HG03469 (cell line): ENCODE results near the gene NFYB.
"Not testable (repeated sequence)": the region's sequence is repeated elsewhere in the genome, so short reads cannot be mapped to it uniquely, and the experiment has no call there.

ENCODE experiments used
- ATAC-seq: cut with Tn5 transposase; IDR thresholded peaks from one replicate; pipeline ENCODE4 v1.9.1; 2021; ENCODE audit warnings: mild to moderate bottlenecking, moderate library complexity, moderate number of reproducible peaks; ENCODE audit not compliant: unreplicated experiment

Gene NFYB

GRCh38 chr12:104163028-104163427 is 25.0 kb upstream of the NFYB start:
- ATAC-seq = not testable (repeated sequence)

GRCh38 chr12:104155711-104156555 is 17.9 kb upstream of the NFYB start:
- no peak for ATAC-seq

- no peak for ATAC-seq
Measured at GRCh38 chr12:104154806-104155205, 16.8 kb upstream of the NFYB start.

GRCh38 chr12:104154286-104154685 is 16.3 kb upstream of the NFYB start:
- no peak for ATAC-seq

GRCh38 chr12:104152685-104153241 is 14.8 kb upstream of the NFYB start:
- no peak for ATAC-seq

- ATAC-seq = no peak
Measured at GRCh38 chr12:104150416-104150815, 12.4 kb upstream of the NFYB start.

GRCh38 chr12:104147346-104147745 is 9.3 kb upstream of the NFYB start:
- no peak for ATAC-seq

- no peak for ATAC-seq
Measured at GRCh38 chr12:104143918-104144317, 5.9 kb upstream of the NFYB start.

GRCh38 chr12:104143002-104143401 is 5.0 kb upstream of the NFYB start:
- ATAC-seq = no peak

GRCh38 chr12:104142543-104142942 is 4.5 kb upstream of the NFYB start:
- ATAC-seq = no peak

GRCh38 chr12:104138797-104139152 is 765 bp upstream of the NFYB start:
- ATAC-seq = no peak

GRCh38 chr12:104137001-104137901 is 759 bp downstream of the NFYB start:
- peak; percentile 13 for ATAC-seq

- ATAC-seq = no peak
Measured at GRCh38 chr12:104136577-104136976, 1.4 kb downstream of the NFYB start.

- no peak for ATAC-seq
Measured at GRCh38 chr12:104134882-104135281, 3.1 kb downstream of the NFYB start.

GRCh38 chr12:104133866-104134265 is 4.1 kb downstream of the NFYB start:
- ATAC-seq = no peak

- ATAC-seq = no peak
Measured at GRCh38 chr12:104133321-104133720, 4.7 kb downstream of the NFYB start.

GRCh38 chr12:104132351-104132956 is 5.6 kb downstream of the NFYB start:
- ATAC-seq = no peak

GRCh38 chr12:104131609-104132008 is 6.4 kb downstream of the NFYB start:
- no peak for ATAC-seq

GRCh38 chr12:104130760-104131159 is 7.2 kb downstream of the NFYB start:
- ATAC-seq = no peak

- no peak for ATAC-seq
Measured at GRCh38 chr12:104126548-104126947, 11.5 kb downstream of the NFYB start.

GRCh38 chr12:104122298-104122697 is 15.7 kb downstream of the NFYB start:
- no peak for ATAC-seq
